Hematopoietic multipotent progenitor cell treated with erythropoietin and hydrocortisone succinate and interleukin-3 and kit ligand, for 15 days (in vitro differentiated cells): Measurements from ENCODE around the gene MRM1.
A peak's percentile ranks its signal among the peaks of the same experiment; 100 is the strongest.

Experiments used
- DNase-seq: peaks from one replicate; pipeline ENCODE4 v3.0.0-alpha.2; 2015; ENCODE audit warnings: low spot score

The MRM1 gene, protein sequence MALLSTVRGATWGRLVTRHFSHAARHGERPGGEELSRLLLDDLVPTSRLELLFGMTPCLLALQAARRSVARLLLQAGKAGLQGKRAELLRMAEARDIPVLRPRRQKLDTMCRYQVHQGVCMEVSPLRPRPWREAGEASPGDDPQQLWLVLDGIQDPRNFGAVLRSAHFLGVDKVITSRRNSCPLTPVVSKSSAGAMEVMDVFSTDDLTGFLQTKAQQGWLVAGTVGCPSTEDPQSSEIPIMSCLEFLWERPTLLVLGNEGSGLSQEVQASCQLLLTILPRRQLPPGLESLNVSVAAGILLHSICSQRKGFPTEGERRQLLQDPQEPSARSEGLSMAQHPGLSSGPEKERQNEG

DNA sequence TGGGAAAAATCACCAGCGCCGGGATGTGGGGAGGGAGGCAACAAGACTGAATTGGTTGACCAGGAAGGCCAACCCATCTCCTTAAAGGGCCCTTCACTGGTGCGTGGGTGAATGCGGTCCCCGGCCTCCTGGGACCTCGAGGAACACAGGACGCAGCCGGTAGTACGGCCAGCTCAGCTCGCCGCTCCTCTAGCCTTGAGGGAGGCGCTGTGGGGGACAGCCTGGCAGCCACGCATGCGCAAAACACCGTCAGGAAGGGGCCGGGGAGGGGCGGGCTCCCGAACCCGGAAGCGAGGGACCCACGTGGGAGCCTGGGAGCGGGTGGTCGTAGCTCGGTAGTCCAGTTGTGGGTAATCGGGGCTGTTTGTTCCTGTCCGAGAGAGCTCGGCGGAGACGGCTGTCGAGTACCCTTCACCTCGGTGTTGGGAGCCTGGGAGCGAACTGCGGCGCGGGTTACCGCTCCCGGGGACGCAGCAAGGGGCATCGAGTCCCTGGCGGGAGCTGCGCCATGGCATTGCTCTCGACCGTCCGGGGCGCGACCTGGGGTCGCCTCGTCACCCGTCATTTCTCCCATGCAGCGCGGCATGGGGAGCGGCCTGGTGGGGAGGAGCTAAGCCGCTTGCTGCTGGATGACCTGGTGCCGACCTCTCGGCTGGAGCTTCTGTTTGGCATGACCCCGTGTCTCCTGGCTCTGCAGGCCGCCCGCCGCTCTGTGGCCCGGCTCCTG, at the start of gene MRM1:
MRM1 (plus strand) TSS at position 281 of the 727 bp plus-strand sequence; CDS start at position 509, 228 bp downstream.
- peak; percentile 85 for DNase-seq

DNA sequence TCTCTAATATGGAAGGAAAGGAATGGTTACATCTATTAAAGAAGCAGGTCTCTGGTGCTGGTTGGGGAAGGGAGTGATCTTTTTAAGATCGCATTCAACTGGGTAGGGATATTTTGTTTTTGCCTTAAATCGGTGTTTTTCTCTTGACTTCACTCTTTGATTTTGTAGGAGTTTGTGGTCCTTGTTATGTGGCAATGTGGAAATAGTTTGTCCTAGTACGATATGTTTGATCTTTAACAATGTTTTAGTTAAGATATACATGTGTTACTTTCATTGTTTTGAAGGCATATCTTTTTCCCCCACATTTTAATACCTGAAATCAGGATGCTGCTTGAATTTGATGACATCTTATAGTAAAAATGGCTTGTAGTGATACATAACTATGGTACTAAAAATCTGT, 47.9 kb upstream of the MRM1 start:
- DNase-seq = no peak

DNA sequence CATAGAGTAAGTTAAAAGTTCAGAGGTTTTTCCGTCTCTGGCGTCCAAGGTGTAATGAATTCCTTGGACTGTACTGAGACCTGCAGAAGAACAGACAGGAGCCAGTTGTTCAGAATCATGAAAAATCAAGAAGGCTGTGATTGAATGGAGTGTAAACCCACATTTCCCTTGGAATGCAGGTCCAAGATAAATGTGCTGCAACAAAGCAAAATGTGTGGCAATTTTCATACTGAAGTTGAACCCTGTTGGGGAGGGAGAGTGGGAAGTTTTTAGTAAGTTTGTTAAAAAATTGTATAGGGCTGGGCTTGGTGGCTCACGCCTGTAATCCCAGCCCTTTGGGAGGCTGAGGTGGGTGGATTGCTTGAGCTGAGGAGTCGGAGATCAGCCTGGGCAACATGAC, 35.3 kb upstream of the MRM1 start:
- DNase-seq = no peak

DNA sequence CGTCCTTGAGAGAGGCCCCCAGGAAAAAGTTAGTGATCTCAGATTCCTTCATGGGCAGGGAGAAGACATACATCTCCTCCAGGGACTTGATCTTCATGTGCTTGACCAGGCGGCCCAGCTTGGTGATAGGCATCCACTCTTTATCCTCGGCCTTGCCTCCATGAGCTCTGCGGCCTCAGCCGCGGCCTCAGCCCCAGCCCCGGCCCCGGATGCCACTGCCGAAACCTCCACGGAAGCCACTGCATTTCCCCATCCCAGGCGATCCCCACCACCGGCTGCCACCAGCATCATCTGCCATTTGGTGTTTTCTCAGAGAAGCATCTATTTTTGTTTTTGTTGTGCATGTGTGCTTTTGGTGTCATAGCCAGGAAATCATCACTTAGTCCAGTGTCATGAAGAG, 26.4 kb upstream of the MRM1 start:
- no peak for DNase-seq

DNA sequence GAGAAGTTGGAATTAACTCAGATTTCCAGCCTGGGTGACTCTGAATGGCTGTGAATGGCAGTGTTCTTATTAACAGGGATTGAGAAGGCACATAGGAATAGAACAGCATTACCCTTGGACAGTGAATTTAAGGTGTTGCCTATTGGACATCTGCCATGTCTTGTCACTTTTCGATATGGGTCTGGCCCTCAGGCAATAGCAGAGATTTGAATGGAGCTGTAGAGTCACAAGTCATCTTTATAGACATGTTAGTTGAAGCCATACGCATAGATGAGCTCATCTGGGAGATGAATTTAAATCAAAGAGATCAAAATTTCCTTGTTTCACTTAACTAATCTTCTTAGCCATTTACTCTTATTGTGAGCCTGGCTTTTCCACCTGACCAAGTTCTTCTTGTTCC, 24.6 kb upstream of the MRM1 start:
- DNase-seq = no peak

DNA sequence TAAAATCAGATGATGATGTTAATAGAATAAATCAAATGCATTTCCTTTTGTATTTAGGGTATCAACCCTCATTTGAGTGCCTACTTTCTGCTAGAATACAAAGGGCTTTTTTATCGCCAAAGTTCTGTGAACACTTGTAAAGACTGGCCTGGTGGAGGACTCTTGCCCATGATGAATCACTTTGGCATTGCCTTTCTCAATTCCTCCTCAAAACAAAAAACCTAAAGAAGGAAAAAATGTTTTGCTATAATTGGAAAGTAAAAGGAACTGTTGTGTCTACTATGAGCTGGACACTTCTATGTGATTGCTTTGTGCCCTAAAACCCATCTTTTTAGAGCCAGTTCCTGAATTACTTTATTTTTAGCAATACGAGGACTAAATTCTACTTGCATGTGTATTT, 22.7 kb upstream of the MRM1 start:
- no peak for DNase-seq

DNA sequence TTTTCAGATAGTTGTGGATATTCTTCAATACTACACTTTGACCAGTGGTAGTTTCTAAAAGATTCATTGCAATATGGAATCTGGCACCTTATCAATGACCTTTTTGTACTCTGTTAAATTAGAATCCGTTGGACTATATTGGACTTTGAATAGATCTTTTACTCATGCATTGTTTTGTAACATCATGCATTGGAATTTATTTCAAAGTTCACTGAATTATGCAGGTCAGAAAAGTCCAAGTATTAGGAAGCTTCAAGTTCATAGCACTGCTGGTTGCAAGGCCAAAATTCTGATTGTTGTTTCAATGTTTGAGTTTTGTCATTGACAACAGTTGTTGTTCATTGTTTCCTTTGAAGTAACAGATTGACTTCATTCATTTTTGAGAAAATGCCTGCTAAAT, 17.6 kb upstream of the MRM1 start:
- no peak for DNase-seq

DNA sequence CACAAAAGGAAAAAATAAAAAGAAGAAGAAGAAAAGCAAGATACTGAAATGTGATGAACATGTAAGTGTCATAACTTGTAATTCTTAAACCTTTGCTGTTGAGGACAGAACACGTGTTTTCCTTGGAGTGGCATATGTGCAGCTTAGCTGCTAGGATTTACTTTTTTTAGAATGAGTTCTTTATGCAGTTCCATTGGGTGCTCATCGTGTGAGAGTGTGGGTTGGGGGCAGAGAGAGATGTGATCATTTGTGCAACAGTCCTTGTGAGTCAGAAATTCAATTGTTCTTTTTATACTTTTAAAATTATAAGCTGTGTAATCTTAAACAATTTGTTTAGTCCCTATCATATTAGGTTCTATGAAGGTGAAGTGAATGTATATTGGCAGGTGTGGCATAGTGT, 15.2 kb upstream of the MRM1 start:
- DNase-seq = no peak

DNA sequence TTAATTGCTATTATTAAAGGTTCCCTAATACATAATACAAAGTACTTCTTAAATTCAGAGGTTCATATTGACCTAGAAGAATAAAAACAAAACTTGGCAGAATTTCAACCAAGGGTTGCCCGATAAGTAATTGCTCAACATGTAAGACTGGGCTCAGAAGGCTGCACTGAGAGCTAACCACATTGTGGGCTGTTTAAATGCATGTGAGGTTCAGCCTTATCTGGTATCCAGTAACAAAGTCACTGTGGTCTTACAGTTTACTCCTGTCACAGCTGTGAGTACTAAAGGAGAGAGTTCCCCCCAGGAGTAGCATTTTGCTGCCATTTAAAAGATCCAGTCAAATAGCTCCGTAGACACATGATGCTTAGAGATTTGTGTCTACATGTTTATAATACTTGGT, 11.3 kb upstream of the MRM1 start:
- DNase-seq = peak; percentile 46

DNA sequence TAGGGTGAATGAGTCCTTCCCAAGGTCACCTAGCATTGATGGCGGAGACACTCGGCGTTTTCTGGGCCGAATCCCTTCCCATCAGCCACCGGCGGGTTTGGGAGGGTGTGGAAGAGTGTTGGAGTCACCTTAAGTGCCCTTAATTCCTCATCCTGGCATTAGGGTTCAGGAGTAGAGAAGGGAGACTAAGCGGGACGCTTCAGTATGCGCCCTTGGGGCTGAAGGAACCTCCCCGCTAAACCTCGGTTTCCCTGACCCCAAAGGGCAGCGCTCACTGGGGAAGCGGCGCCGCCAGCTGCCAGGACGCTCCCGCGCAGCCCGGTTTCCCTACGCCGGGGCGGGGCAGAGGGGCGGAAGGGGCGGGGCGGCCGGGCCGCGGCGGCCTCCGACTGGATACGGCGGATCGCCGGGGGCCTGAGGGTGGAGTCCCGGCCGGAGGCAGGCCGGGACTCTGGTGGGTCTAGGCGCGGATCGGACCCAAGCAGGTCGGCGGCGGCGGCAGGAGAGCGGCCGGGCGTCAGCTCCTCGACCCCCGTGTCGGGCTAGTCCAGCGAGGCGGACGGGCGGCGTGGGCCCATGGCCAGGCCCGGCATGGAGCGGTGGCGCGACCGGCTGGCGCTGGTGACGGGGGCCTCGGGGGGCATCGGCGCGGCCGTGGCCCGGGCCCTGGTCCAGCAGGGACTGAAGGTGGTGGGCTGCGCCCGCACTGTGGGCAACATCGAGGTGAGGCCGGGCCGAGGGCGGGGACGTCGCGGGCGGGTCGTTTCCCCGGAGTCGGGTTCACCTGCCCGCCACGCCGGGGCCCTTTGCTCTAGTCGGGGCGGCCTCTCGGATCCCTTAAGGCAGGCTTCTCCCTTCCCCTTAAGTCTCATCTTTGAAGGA, 9.7 kb upstream of the MRM1 start, which contains the start of gene DHRS11:
DHRS11 (plus strand) TSS at position 446 of the 882 bp plus-strand sequence; CDS start at position 577, 131 bp downstream.
- DNase-seq = peak; percentile 72

DNA sequence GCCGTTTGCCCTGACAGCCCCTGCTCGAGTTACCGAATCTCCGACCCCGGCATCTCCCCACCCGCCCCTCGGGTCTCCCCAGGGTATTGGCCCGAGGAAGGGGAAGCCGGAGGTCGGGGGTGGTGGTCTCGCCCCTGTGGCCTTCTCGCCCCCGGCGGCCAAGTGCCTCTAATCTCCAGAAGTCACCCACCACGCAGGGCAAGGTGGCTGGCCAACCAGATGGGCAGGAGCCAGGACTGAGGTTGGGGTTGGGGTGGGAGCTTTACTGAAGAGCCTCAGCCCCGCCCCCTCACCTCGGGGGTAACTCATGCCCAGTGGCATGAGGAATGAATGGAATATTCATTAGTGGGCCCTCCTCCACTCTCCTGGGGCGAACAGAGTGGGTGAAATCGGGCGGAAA, 9.1 kb upstream of the MRM1 start:
- no peak for DNase-seq

DNA sequence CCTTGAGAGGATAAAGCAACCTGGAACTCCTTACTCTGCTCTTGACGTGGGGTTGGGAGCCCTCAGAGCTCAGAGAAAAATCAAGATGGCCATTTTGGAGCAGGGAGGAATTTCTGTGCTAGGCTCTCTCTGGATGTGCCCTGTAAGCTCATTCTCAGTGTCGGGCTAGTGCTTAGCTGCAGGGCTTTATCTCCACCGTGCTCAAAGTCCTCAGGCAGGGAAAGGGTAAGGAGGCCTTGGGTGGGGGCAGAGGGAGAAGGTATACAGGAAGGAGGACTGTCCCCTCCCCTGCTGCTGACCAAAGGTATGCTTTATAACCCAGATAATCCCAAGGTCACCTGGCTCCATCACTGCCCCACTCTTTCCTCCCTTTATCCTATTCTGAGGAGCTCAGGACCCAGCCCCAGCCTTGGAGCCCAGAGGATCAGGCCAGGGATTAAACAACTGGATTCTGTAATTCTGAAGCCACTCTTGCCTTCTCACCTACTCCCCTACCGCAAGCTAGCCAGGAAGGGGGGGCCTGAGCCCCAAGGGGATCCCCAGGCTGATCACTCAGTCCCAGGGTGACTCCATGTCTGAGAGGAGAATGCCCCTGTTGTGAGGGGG, 8.6 kb upstream of the MRM1 start:
- DNase-seq = no peak

DNA sequence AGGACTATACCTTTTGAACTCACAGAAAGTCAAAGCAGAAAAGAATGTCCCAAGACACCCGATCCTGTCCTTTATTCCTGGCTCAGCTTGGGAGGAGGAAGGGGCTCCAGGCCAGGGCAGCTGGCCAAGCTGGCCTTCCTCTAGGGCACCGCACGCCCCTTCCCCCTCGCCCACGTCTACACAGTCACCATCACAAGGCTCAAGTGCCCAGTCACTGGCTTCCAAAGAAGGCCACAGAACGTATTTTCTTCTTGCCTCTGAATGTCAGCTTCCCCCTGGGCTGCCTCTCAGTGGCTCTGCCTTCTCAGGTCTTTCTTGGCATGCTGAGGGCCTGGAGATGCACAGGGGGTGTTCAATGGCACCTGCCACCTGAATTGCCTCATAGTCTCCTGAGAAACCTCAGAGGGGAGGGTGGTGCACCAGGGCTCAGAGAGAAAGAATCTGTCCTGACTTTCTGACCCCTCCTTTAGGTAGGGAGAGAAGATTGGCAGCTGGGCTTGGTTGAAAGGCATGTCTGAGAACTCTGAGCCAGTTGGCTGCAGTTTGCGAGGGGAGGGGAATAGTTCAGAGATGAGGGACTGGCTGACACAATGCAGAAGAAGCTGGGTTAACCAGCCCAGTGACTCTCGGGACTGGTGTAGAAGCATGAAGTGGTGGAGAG, 7.6 kb upstream of the MRM1 start:
- no peak for DNase-seq

DNA sequence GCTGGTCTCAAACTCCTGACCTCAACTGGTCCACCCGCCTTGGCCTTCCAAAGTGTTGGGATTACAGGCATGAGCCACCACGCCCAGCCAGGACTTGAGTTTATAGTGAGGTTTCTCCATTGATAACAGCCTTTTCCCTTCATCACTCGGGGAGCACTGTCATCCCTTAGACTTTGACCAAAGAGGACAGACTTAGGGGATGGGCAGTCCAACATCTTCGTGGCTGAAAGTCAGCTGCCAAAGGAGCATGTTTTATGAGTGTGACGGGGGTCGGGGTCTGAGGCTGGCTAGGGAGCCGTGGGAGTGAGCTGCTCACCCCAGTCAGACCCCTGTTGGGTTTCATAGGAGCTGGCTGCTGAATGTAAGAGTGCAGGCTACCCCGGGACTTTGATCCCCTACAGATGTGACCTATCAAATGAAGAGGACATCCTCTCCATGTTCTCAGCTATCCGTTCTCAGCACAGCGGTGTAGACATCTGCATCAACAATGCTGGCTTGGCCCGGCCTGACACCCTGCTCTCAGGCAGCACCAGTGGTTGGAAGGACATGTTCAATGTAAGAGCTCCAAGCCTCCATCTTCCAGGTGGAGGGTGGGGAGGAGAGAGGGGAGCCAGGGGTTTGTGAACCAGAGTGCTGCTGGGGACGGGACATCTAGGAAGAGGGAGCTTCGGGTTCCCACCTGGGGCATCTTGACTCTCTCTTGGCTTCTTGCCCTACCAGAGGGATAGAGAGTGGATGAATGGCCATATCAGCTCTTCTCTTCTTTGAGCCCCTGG, 6.6 kb upstream of the MRM1 start:
- no peak for DNase-seq

DNA sequence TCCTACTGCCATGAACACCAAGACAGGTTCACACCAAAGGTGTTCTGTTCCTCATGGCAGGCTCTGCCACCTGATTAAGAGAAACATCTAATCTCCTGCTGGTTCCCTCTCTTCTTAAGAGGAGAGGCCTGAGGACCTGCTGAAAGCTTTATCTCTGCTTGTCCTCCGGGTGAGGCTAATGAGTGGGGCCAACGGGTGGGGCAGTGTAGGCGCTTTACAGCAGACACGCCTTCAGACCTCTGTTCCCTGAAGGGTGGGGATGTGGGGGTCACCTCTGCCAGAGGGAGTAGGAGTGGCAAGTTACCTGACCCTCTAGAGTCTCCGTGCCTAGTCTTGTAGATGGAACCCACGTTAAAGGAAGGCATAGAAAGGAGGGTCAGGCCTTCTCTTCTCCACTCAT, 4.2 kb upstream of the MRM1 start:
- peak; percentile 60 for DNase-seq

DNA sequence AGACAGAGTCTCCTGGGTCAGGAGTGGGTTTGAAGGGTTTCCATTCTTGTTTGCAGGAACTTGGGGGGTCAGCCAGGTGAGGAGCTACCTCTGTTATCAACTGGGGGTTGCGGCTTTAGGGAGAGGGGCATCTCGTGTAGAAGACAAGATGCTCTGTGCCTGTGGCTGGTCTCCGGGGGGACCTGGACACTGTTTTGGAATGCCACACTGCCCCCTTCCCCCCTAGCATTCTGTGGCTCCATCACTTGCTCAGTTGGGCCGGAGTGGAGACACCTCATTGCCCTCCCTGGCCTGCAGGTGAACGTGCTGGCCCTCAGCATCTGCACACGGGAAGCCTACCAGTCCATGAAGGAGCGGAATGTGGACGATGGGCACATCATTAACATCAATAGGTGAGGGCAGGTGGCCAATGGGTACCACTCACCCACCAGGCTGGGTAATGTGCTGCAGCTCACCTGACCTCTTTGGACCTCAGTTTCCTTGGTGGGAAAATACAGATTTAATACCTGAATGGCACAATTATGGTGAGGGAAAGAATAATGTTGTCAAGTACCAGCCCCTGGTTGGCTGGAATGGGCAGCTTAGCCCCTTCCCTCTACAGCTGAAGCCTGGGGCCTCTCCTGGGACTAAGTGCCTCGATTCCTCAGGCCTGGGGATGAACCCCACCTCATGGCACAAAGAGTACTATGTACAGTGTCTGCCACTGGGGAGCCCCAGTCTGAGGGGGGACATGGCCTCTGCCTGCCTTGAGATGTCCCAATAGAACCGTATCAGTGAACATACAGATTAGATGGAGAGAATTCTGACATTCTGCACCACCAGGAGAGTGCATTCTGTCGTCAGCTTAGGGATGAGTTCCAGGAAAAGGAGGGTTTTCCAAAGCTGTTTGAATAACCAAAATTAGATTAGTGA, 3.3 kb upstream of the MRM1 start:
- DNase-seq = no peak

DNA sequence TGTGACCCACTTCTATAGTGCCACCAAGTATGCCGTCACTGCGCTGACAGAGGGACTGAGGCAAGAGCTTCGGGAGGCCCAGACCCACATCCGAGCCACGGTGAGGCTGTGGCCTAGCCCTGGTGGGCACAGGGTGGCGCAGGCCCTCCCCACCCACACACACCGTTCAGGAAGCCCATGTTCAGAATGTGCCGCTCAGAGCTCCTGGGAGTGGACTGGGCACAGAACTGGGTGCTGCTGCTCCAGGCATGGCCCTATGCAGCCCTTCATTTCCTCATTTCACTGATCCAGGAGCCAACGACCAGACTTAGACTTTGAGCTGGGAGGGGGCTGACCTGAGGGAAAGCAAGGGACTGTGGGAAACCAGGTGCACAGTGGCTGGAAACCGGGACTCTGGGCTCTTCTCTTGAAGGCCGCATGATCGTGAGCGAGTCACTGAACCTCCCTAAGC, 2.4 kb upstream of the MRM1 start:
- no peak for DNase-seq

DNA sequence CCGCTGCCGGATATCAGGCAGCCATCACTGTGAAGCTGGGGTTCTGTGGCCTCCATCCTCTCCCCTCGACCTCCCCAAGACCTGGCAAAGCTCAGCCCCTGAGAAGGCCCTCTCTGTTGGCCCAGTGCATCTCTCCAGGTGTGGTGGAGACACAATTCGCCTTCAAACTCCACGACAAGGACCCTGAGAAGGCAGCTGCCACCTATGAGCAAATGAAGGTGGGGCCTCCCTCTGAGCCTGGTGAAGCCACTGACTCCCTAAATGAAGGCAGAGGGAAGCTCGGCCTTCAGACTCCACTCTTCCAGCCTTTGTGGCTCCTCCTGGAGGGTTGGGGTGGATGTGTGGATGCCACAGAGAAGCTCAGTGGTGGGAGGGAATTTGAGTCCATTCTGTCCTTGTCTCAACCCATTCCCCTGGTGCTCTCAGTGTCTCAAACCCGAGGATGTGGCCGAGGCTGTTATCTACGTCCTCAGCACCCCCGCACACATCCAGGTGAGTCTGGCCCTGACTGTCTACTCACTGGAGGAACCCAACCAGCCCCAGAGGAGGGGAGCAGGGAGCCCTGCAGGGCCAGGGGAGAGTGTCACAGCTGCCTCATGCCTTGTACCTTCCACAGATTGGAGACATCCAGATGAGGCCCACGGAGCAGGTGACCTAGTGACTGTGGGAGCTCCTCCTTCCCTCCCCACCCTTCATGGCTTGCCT, 1.7 kb upstream of the MRM1 start:
- DNase-seq = no peak

DNA sequence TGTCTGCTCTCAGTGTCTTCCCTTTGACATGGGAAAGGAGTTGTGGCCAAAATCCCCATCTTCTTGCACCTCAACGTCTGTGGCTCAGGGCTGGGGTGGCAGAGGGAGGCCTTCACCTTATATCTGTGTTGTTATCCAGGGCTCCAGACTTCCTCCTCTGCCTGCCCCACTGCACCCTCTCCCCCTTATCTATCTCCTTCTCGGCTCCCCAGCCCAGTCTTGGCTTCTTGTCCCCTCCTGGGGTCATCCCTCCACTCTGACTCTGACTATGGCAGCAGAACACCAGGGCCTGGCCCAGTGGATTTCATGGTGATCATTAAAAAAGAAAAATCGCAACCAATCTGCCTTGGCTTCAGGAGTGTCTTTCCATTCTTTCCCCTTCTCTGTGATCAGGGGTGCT, 918 bp upstream of the MRM1 start:
- DNase-seq = peak; percentile 61
